ENCODE measurements around the gene CCDC15.
"Not testable (repeated sequence)": the region's sequence is repeated elsewhere in the genome, so short reads cannot be mapped to it uniquely, and the experiment has no call there.

Gene CCDC15

DNA sequence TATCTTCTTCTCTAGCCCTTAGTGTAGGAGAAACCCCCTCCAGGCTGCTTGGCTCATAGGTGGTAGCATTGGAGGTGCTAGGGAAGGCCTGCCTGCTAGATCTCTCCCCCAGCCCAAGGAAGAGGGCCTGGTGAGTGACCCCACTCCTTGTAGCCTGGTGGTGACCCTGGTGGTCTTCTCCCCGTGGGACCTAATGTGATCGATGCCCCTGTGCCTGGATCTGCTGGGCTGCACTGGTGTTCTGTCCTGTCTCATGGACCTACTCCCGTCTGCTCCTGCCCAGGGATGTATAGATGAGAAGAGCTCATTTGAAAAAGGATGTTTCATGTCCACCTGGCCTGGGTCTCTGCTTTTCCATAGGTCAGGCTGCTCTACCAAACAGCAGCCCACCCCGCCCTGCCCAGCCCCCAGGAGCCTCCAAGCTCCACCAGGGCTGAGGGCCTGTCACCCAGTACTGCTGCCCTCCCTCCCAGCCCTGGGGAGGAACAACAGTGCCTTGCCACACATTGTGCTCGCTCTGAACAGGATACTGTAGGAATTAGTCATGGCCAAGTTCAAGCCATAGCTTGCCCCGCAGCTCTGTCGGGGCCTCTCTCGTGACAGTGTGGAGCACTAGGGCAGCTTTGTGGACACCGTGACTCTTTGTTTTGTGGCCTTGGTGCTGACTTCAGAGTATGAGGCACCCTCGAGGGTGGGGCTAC lies 128.8 kb downstream of the CCDC15 start:
- no peak for DNase-seq (ENCODE audit: low read depth)

DNA sequence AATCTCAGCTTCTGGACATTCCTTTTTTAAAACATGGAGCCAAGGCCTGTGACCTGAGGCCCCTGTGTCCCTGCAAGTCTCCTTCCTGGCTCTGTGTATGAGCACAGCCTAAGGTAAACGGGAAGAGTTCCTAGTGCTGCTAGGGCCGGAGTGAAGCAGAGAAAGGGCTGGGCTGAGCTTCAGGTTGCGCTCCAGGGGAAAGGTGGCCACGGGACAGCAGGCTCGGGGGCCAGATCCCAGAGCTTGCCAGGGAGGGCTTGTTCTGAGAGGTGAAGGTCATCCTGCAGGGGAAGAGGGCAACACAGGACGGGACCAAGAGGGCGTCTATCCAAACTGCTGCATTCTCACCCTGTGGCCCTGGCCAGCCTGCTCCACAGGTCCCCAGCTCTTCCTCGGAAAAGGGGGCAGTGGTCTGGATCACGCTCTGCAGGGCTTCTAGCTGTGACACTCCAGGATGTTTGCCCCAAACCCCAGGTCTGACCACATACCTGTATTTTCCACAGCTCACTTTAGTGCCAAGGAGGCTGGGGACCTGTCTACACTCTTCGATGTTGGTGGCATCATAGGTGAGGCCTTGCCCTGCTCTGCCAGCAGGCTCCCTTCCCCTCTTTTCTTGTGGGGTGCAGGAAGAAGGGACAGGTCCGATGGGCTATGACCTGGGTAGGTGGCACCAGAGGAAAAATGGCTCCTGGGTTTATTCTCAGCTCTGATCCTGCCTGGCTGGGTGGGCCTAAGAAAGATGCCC lies 129.5 kb downstream of the CCDC15 start:
- DNase-seq (ENCODE audit: low read depth), result no peak

DNA sequence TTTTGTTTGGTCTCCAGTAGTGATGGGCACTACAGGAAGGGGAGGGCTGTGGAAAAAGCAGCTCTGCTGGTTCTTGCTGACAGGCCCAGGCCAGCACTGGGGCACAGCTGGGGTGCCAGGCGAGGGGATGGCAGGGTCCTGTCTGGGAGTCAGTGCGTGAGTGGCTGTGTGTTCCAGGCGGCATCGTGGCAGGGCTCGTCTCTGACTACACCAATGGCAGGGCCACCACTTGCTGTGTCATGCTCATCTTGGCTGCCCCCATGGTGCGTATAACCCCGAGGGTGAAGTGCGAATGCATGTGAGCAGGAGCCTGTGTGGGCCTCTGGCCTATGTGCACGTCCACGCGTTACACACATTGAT lies 130.0 kb downstream of the CCDC15 start:
- DNase-seq (ENCODE audit: low read depth), result no peak

DNA sequence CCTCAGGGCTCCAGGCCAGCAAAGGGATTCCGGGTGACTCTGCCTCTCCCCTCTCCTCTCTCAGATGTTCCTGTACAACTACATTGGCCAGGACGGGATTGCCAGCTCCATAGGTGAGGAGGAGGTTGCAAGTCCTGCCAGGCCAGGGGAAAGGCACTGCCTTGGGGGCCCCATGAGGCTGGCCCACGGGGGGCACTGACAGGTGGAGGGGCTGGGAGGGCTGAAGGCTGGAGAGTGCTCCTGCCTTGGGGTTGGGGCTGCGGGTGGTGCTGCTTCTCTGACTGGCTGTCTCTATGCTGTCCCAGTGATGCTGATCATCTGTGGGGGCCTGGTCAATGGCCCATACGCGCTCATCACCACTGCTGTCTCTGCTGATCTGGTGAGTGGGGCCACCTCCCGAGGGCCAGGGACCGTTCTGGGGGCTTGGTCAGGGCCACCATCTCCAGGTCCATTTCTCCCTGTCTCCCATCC lies 130.8 kb downstream of the CCDC15 start:
- DNase-seq (ENCODE audit: low read depth), result no peak

DNA sequence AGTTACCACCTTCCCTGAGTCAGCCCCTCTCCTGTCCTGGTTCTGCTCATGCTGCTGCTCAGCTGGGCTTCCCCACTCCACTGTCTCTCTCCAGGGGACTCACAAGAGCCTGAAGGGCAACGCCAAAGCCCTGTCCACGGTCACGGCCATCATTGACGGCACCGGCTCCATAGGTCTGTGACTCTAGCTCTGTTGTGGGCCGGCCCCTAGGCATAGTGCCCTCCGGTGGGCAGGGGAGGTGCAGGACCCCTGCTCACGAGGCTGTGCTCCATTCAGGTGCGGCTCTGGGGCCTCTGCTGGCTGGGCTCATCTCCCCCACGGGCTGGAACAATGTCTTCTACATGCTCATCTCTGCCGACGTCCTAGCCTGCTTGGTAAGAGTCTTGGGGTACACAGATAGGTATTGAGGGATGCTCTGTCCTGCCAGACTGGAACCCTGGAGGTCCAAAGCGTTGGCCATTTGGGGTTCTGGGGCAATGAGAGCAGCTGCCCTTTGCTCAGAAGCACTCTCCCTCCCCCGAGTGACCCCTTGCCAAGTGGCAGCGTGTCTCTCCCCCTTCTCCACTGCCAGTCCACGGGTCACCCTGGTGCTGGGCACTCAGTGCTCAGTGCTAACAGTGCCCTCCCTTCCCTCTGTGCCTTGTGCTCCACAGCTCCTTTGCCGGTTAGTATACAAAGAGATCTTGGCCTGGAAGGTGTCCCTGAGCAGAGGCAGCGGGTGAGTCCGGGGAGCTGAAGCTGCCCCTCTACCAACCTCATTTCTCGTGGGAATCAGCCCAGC lies 131.5 kb downstream of the CCDC15 start:
- DNase-seq (ENCODE audit: low read depth), result no peak

DNA sequence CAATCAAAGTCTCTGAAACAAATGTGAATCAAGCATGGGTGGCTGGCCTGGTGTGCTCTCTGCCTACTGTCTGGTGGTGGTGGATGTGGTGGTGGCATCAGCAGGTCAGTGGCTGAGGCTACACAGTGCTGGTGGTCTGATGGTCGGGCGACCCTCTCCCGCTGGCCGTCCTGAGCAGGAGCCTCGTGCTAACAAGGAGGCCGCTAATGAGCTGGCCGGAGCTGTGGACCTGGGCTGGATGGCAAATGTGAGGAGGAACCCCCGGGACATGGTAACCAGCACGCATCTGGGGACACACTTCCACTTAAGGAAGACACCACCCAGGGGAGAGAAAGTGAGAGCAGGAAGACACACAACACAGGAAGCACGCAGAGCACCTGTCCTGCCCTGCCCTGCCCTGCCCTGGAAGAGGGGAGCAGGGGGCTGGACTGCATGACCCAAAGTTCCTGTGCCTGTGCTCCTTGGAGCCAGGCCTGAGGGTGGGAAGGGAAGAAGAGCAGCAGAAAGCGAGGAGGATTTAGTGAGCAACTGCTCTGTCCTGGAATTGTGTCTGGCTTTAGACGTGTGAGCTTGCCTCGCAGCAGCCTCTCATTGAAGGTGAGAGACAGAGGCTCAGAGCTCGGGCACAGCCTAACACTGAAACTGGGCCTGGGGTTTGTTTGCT lies 132.8 kb downstream of the CCDC15 start:
- no peak for DNase-seq (ENCODE audit: low read depth)

DNA sequence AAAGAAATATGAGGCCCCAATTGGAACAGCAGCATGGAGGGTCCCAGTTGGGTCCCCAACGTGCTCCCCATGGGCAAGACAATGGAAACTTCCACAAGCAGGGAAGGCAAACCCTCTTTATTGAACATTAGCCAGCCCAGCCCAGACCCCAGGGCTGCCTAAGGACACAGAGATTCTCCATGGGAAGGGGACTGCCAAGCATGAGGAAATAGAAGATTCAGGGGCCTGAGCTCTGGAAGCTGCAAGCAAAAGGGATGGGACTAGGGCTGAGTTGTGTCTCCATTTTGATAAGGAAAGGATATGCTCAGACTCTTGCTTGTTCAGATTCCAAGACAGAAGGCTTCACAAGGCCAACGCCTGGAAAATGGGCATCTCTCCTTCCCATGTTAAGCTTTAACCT lies 134.1 kb downstream of the CCDC15 start:
- no peak for DNase-seq (ENCODE audit: low read depth)

DNA sequence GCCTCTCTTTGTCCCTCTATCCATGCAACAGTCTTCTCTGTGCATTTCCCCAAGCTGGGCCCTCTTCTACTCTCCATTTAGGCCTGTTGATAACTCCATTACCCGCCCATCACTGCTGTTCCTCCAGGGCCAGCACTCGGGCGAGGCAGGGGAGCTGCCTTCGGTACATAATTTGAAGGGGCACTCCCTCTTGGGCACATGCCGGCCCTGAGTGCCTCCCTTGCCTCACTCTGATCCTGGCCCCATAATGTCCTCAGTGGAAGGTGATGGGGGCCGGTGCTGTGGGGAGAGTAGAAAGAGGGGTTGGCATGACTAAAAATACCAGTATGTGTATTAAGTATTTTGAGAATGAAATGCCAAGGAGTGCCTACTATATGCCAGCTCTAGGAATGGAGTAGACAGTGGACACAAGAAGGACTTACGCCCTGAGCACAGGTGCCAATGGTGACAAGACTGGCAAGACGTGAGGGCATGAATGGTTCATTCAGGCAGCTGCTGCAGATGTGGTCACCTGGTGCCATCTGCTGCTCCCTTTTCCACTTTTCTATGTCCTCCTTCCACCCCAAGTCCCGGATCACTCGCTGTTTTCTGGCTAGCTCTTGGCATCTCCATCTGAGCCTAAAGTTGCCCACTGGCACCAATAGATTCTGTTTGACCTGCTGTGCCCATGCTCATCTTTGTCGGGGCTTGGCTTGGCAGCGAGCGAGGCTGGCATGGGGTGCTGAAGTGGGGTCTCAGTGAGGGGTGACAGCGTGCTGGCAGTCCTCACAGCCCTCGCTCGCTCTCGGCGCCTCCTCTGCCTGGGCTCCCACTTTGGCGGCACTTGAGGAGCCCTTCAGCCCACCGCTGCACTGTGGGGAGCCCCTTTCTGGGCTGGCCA lies 134.8 kb downstream of the CCDC15 start:
- DNase-seq (ENCODE audit: low read depth), result no peak

DNA sequence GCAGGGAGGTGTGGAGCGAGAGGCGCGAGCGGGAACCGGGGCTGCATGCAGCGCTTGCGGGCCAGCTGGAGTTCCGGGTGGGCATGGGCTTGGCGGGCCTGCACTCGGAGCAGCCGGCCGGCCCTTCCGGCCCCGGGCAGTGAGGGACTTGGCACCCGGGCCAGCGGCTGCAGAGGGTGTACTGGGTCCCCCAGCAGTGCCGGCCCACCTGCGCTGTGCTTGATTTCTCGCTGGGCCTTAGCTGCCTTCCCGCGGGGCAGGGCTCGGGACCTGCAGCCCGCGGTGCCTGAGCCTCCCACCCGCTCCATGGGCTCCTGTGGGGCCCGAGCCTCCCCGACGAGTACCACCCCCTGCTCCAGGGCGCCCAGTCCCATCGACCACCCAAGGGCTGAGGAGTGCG lies 135.5 kb downstream of the CCDC15 start:
- not testable (repeated sequence) for DNase-seq (ENCODE audit: low read depth)

DNA sequence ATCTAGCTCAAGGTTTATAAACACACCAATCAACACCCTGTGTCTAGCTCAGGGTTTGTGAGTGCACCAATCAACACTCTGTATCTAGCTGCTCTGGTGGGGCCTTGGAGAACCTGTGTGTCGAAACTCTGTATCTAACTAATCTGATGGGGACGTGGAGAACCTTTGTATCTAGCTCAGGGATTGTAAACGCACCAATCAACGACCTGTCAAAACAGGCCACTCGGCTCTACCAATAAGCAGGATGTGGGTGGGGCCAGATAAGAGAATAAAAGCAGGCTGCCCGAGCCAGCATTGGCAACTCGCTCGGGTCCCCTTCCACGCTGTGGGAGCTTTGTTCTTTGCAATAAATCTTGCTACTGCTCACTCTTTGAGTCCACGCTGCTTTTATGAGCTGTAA lies 136.1 kb downstream of the CCDC15 start:
- not testable (repeated sequence) for DNase-seq (ENCODE audit: low read depth)

DNA sequence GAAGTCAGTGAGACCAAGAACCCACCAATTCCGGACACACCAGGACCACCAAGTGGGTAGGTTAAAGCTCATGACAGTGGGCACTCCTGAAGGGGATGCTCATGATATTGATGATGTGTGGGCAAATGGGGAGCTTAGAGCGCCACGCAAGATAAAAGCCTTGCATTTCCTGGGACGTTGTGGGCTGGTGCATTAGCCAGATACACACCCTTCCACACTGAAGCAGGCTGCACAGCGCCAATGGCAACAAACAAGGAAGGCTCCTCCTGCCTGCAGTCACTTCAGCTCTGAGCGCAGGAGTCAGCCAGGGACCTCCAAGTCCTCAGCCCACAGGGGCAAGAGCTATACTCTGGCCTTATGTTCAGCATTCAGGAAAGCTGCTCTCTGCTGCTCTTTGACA lies 136.8 kb downstream of the CCDC15 start:
- DNase-seq (ENCODE audit: low read depth), result no peak

Measured in stimulated activated CD8-positive, alpha-beta memory T cell treated with anti-CD3 and anti-CD28 coated beads, Interleukin-7, amount 100 ng/mL, for 24 hours (primary cell).